HAP-1 (cell line): ENCODE measurements around the gene RAMP1.

ENCODE experiments used
- DNase-seq, 2 experiments: peaks; one replicate each; pipeline ENCODE4 v3.0.0-alpha.2; 2016 to 2020; ENCODE audit warnings: low spot score in 2 of 2
- H3K27me3 ChIP-seq: fragments of 250-450 bp; sonication (Bioruptor Pico); 2 replicates; pipeline ENCODE4 v1.5.1; 2020; ENCODE audit warnings: low read depth, mild to moderate bottlenecking, moderate library complexity
- H3K36me3 ChIP-seq: fragments of 250-450 bp; sonication (Bioruptor Pico); replicated peaks from 2 replicates; pipeline ENCODE4 v1.5.1; 2020; ENCODE audit warnings: mild to moderate bottlenecking
- H3K4me1 ChIP-seq: fragments of 250-450 bp; sonication (Bioruptor Pico); 2 replicates; pipeline ENCODE4 v1.5.1; 2020; ENCODE audit warnings: mild to moderate bottlenecking
- H3K4me3 ChIP-seq: fragments of 250-450 bp; sonication (Bioruptor Pico); 2 replicates; pipeline ENCODE4 v1.5.1; 2020; ENCODE audit warnings: mild to moderate bottlenecking, moderate library complexity
- H3K9me3 ChIP-seq: fragments of 250-450 bp; sonication (Bioruptor Pico); 2 replicates; pipeline ENCODE4 v1.5.1; 2020; ENCODE audit warnings: mild to moderate bottlenecking, moderate library complexity
- in situ Hi-C: fragments of 300-500 bp; cut with MboI; formaldehyde crosslinking; loops from 3 replicates; pipeline ENCODE4 v1.14.3; 2020; ENCODE audit warnings: low sequenced_read_pairs, inconsistent platforms, mixed read lengths

Gene RAMP1

GRCh38 chr2:237900891-237901831 is 41.7 kb downstream of the RAMP1 start:
- in situ Hi-C loops = no loop called here
- no peaks in the 10 kb centered on the region for H3K27me3 ChIP-seq
- H3K36me3 ChIP-seq = no peaks in the 10 kb centered on the region
- no peak for DNase-seq
- no peak overlapping the region for H3K4me3 ChIP-seq
- H3K4me1 ChIP-seq = no peaks in the 10 kb centered on the region
- H3K9me3 ChIP-seq = no peaks in the 10 kb centered on the region

- in situ Hi-C loops = no loop called here
- no peak for DNase-seq
- no peaks in the 10 kb centered on the region for H3K36me3 ChIP-seq
- H3K27me3 ChIP-seq = no peaks in the 10 kb centered on the region
- peaks cover under 1% of the 10 kb centered on the region for H3K9me3 ChIP-seq
- H3K4me1 ChIP-seq = no peaks in the 10 kb centered on the region
- no peak overlapping the region for H3K4me3 ChIP-seq
These were observed 42.8 kb downstream of the RAMP1 start for GRCh38 chr2:237901932-237902850.

- no peaks in the 10 kb centered on the region for H3K36me3 ChIP-seq
- no peak for DNase-seq
- in situ Hi-C loops = no loop called here
- peaks cover 7% of the 10 kb centered on the region for H3K9me3 ChIP-seq
- H3K4me3 ChIP-seq = no peak overlapping the region
- no peaks in the 10 kb centered on the region for H3K27me3 ChIP-seq
- H3K4me1 ChIP-seq = no peaks in the 10 kb centered on the region
These were observed 45.6 kb downstream of the RAMP1 start for GRCh38 chr2:237904831-237905599.

- Histone ChIP-seq H3K4me1 (no peaks in the 10 kb centered on the region), H3K9me3 (peaks cover 7% of the 10 kb centered on the region), H3K4me3 (no peak overlapping the region), H3K36me3 (no peaks in the 10 kb centered on the region; the same call in 1 of the 2 replicates), H3K27me3 (no peaks in the 10 kb centered on the region)
- in situ Hi-C loops = no loop called here
- no peak for DNase-seq
These were observed 47.7 kb downstream of the RAMP1 start for GRCh38 chr2:237907144-237907543.

- Histone ChIP-seq H3K27me3 (no peaks in the 10 kb centered on the region), H3K4me3 (no peak overlapping the region), H3K36me3 (no peaks in the 10 kb centered on the region; the same call in 1 of the 2 replicates), H3K9me3 (peaks cover 7% of the 10 kb centered on the region), H3K4me1 (no peaks in the 10 kb centered on the region)
- in situ Hi-C loops = no loop called here
- no peak for DNase-seq
These were observed 49.8 kb downstream of the RAMP1 start for GRCh38 chr2:237909075-237909695.

GRCh38 chr2:237909801-237910475 is 50.5 kb downstream of the RAMP1 start:
- DNase-seq = no peak
- Histone ChIP-seq H3K36me3 (no peaks in the 10 kb centered on the region; the same call in 1 of the 2 replicates), H3K4me3 (no peak overlapping the region), H3K4me1 (no peaks in the 10 kb centered on the region), H3K27me3 (no peaks in the 10 kb centered on the region), H3K9me3 (peaks cover 7% of the 10 kb centered on the region)
- in situ Hi-C loops = no loop called here

- DNase-seq = no peak
- no peaks in the 10 kb centered on the region for H3K4me1 ChIP-seq
- no peaks in the 10 kb centered on the region for H3K27me3 ChIP-seq
- in situ Hi-C loops = no loop called here
- H3K9me3 ChIP-seq = peaks cover 7% of the 10 kb centered on the region
- no peaks in the 10 kb centered on the region; the same call in 1 of the 2 replicates for H3K36me3 ChIP-seq
- H3K4me3 ChIP-seq = no peak overlapping the region
These were observed 51.3 kb downstream of the RAMP1 start for GRCh38 chr2:237910576-237911362.

- no peaks in the 10 kb centered on the region; the same call in 1 of the 2 replicates for H3K36me3 ChIP-seq
- peaks cover 7% of the 10 kb centered on the region for H3K9me3 ChIP-seq
- no peaks in the 10 kb centered on the region for H3K27me3 ChIP-seq
- H3K4me1 ChIP-seq = no peaks in the 10 kb centered on the region
- in situ Hi-C loops = no loop called here
- H3K4me3 ChIP-seq = no peak overlapping the region
- DNase-seq = no peak
These were observed 52.1 kb downstream of the RAMP1 start for GRCh38 chr2:237911363-237912017.

- no peaks in the 10 kb centered on the region for H3K27me3 ChIP-seq
- in situ Hi-C loops = no loop called here
- H3K9me3 ChIP-seq = peaks cover 3% of the 10 kb centered on the region
- no peak overlapping the region for H3K4me3 ChIP-seq
- H3K36me3 ChIP-seq = no peaks in the 10 kb centered on the region; the same call in 1 of the 2 replicates
- H3K4me1 ChIP-seq = no peaks in the 10 kb centered on the region
- DNase-seq = no peak
These were observed 53.1 kb downstream of the RAMP1 start for GRCh38 chr2:237912271-237913192.

- no peaks in the 10 kb centered on the region; the same call in 1 of the 2 replicates for H3K36me3 ChIP-seq
- in situ Hi-C loops = no loop called here
- H3K4me3 ChIP-seq = no peak overlapping the region
- H3K4me1 ChIP-seq = no peaks in the 10 kb centered on the region
- no peaks in the 10 kb centered on the region for H3K27me3 ChIP-seq
- no peaks in the 10 kb centered on the region; the same call in 1 of the 2 replicates for H3K9me3 ChIP-seq
- DNase-seq = no peak
These were observed 53.9 kb downstream of the RAMP1 start for GRCh38 chr2:237913193-237913917.
